PFSK-1 (cell line): ENCODE measurements around the gene ELN.

Source experiments
- FOXP2 ChIP-seq: optimal IDR thresholded peaks from 2 replicates; pipeline ENCODE3; 2011; ENCODE audit warnings: borderline replicate concordance, control low read depth, inconsistent platforms; ENCODE audit not compliant: insufficient read depth; ENCODE audit errors: extremely low read length, extremely low read depth
- POLR2AphosphoS5 ChIP-seq: IDR thresholded peaks from 2 replicates; pipeline ENCODE4 v1.6.1; 2012; ENCODE audit warnings: low read depth, mild to moderate bottlenecking, control low read depth, low read length, moderate library complexity
- SIN3A ChIP-seq: IDR thresholded peaks from 2 replicates; pipeline ENCODE4 v1.6.1; 2012; ENCODE audit warnings: mild to moderate bottlenecking, low read length, moderate library complexity, borderline replicate concordance; ENCODE audit not compliant: insufficient read depth
- TAF1 ChIP-seq: IDR thresholded peaks from 2 replicates; pipeline ENCODE4 v1.6.1; 2012; ENCODE audit warnings: low read length, control low read depth, borderline replicate concordance; ENCODE audit not compliant: insufficient read depth
- TF ChIP-seq, protein P1 (sequence below), 2 experiments: IDR thresholded peaks; 2 replicates each; pipeline versions ENCODE4 v1.6.1 to v1.8.0; 2011 to 2012; ENCODE audit warnings: low read depth in 2 of 2, low read length in 2 of 2, control low read depth in 1 of 2, inconsistent platforms in 1 of 2, mild to moderate bottlenecking in 1 of 2, moderate library complexity in 1 of 2; ENCODE audit not compliant: insufficient read depth in 1 of 2

ELN gene

DNA sequence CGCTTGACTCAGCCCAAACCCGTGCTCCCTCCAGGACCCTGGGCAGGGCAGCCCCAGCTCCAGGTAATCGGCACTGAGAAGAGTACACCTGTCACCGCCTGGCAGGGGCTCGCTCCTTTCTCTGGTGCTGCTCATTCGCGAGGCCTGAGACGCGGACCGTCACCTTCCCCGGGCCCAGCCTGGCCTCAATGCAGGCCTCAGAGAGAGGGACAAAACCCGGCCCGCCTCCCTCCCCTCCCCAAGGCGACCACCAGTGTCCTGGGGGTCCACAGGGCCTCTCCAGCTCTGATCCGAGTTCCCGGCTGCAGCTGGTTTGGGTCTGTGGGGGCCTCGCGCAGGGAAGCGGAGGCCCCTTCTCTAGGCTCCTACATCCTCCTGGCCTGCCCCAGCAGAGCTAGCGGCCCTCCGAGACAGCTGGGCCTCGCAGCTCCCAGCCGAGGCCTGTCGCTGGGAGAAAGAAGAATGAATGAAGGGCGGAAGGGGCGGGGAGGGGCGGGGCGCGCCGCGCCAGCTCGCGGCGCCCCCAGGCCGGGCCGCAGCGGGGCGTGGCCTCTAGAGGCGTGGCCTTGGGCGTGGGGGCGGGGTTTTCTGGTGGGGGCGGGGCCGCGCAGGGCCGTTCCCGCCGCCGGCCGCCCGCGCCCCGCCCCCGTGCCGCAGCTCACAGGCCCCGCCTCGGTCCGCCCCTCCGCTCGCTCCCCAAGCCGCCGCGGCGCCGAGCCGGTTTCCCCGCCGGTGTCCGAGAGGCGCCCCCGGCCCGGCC lies 55.3 kb downstream of the ELN start, which contains the start of gene LIMK1:
TSS of gene LIMK1 (plus strand) at position 688 of the 760 bp plus-strand sequence. CDS start 187 bp downstream, outside the sequence.
- TF ChIP-seq, protein P1, sequence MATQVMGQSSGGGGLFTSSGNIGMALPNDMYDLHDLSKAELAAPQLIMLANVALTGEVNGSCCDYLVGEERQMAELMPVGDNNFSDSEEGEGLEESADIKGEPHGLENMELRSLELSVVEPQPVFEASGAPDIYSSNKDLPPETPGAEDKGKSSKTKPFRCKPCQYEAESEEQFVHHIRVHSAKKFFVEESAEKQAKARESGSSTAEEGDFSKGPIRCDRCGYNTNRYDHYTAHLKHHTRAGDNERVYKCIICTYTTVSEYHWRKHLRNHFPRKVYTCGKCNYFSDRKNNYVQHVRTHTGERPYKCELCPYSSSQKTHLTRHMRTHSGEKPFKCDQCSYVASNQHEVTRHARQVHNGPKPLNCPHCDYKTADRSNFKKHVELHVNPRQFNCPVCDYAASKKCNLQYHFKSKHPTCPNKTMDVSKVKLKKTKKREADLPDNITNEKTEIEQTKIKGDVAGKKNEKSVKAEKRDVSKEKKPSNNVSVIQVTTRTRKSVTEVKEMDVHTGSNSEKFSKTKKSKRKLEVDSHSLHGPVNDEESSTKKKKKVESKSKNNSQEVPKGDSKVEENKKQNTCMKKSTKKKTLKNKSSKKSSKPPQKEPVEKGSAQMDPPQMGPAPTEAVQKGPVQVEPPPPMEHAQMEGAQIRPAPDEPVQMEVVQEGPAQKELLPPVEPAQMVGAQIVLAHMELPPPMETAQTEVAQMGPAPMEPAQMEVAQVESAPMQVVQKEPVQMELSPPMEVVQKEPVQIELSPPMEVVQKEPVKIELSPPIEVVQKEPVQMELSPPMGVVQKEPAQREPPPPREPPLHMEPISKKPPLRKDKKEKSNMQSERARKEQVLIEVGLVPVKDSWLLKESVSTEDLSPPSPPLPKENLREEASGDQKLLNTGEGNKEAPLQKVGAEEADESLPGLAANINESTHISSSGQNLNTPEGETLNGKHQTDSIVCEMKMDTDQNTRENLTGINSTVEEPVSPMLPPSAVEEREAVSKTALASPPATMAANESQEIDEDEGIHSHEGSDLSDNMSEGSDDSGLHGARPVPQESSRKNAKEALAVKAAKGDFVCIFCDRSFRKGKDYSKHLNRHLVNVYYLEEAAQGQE (IDR thresholded peaks at IDR 0.05; ENCODE audit: insufficient read depth in 1 of 2, low read depth in 2 of 2, low read length in 2 of 2), result 0 out of 4 replicates have a peak, but pooled peaks of 1 of the 2 experiments have one; percentile 41
- peak; percentile 88; the same call in 1 of the 2 replicates for TF ChIP-seq POLR2AphosphoS5
- TF ChIP-seq SIN3A, result peak; percentile 77; the same call in 1 of the 2 replicates
- TF ChIP-seq FOXP2, result no peak
- TF ChIP-seq TAF1, result peak; percentile 91

DNA sequence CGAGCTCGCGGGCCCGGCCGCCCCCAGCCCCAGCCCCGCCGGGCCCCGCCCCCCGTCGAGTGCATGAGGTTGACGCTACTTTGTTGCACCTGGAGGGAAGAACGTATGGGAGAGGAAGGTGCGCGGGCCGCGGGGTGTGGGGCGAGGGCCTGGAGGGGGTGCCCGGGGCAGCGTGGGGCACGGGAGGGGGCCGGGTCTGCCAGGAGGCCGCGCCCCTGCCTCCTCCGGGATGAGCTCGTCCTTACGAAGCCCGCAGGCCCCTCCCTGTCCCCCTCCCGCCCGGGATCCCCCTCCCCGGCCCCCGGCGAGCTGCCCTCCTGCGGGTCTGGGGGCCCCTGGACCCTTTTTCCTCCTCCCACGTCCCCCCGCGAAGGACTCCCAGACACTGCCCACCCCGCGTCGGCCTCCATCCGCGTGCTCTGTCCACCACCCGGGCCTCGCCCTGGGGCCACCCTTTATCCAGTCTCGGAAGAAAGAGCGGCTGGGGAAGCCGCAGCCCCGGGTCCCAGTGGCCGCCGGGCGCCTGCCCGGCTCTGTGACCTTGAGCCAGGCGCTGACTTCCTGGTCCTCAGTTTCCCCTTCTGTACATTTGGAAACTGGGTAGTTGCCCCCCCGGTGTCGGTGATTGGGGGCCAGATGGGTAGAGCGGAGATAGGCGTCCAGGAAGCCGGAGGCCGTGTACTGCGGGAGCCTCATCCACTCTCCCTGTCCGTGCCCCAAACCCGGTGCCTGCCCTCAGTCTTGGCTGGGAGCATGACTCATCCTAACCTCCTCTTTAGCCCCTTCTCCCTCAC lies 56.2 kb downstream of the ELN start:
- 0 out of 2 replicates have a peak, but pooled peaks have one; percentile 20 for TF ChIP-seq POLR2AphosphoS5
- TF ChIP-seq, protein P1 (IDR thresholded peaks at IDR 0.05; ENCODE audit: insufficient read depth in 1 of 2, low read depth in 2 of 2, low read length in 2 of 2), result no peak

DNA sequence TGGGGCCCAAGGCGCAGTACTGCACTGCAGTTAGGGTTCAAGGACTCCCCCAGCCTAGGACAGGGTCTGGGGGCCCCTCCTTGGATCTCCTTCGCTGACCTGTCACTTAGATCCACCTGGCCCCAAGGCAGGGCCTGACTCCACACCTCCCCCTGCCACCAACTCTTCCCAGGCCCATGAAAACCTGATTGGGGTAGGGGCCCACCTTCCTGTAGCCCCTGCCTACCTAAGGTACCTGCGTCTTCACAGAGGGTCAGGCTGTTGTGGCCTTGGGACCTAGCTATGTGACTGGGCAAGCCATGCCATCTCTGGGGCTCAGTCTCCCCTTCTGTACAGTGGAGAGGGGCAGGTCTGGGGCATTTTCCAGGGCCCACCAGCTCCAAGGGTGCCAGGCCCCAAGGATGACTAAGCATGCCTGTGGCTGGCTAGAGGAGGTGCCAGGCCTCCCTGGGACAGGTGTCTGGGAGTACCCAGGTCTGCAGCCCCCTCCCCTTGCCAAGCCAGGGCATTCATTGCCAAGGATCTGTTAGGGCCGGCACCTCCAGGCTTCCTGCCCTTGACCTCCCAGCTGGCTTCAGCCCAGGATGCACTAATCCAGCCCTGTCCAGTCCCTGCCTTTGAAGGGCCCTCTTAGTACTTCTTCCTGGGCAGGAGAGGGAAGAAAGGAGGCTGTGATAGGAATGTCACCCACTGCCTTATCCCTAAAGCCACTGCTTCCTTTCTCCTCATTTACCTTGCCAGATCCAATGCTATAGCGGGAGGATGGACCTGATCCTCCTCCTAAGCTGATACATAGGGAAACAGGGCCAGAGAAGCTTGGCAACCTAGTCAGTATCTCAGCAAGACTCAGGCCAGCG lies 57.0 kb downstream of the ELN start:
- no peak for TF ChIP-seq TAF1
- TF ChIP-seq POLR2AphosphoS5, result no peak
- no peak for TF ChIP-seq SIN3A
- TF ChIP-seq, protein P1 (IDR thresholded peaks at IDR 0.05; ENCODE audit: insufficient read depth in 1 of 2, low read depth in 2 of 2, low read length in 2 of 2), result no peak
- no peak for TF ChIP-seq FOXP2

DNA sequence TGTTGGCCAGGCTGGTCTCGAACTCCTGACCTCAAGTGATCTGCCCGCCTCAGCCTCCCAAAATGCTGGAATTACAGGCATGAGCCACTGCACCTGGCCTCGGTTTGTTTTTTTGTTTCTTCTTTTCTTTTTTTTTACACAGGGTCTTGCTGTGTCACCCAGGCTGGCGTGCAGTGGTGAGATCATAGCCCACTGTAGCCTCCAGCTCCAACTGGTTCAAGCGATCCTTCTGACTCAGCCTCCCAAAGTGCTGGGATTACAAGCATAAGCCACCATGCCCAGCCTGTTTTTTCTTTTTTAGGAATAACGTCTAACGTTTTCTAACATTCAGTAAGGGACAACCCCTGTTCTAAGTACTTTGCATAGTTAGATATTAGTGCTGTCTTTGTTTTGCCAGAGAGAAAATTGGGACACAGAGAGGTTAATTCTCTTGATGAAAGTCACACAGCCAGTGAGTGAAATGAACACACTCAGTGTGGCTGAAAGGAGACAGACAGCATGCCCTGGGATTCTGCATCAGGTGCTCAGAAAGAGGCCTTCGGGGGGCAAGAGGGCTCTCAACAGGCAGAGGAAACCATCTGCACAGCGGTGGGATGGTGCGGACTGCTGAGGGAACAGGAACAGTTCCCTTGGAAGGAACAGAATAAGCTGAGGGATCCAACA lies 59.9 kb downstream of the ELN start:
- TF ChIP-seq TAF1 (no peak), FOXP2 (no peak), SIN3A (no peak), POLR2AphosphoS5 (no peak)
- TF ChIP-seq, protein P1 (IDR thresholded peaks at IDR 0.05; ENCODE audit: insufficient read depth in 1 of 2, low read depth in 2 of 2, low read length in 2 of 2), result no peak
